SIG-M5 treated with dmso at 0.1 percent for 504 hours (cell line): Measurements from ENCODE around the gene MAP3K13.
"Not testable (repeated sequence)": the region's sequence is repeated elsewhere in the genome, so short reads cannot be mapped to it uniquely, and the experiment has no call there.

ENCODE experiments used
- DNase-seq: peaks from one replicate; lab custom pipeline; 2025; ENCODE audit not compliant: unreplicated experiment; lab: John Stamatoyannopoulos, UW

MAP3K13 gene

DNA sequence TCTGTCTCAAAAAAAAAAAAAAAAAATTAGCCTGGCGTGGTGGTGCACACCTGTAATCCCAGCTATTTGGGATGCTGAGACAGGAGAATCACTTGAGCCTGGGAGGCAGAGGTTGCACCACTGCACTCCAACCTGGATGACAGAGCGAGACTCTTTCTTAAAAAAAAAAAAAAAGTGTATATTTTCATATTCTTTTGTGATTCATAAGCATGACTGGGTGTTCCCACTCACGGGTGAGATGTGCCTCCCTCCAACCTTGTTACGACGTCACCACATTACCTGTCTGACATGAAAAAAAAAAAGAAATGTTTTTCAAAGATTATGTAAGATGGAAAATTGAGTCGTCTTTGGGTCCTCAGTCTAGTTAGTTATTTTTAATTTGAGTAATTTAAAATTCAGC lies 79.1 kb downstream of the MAP3K13 start:
- no peak for DNase-seq

DNA sequence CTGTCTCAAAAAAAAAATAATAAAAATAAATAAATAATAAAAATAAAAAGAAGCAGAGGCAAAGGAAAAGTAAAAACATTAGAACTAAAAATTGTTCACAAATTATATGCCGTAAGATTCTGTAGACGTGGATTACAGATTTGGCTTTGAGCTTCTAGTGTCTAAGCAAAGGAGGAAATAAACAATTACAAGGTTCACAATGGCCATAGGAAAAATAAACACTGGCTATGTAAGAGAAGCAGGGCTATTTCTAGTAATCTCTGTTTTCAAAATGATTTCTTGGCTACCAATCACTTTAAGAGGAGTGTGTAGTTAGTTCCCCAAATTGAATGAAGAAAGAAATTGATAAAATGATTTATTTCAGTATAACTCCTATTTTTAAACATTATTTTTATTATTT lies 81.4 kb downstream of the MAP3K13 start:
- no peak for DNase-seq

DNA sequence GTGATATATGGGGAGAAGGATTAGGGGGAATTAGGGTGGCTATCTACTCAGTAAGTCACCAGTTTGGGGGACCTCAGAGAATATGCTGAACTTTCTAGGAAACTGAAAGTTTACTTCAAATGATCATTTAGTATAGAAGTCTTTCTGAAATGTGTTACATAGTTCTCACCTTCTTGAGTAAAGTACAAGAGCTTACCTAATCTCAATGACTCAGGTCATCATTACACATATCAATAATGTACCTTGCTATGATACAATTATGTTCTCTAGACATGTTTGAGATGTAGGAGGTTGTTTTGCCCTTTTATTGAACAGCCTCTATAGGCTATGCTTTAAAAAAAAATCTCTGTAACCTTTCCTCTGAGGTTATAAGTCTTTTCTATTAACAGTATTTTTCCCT lies 85.2 kb downstream of the MAP3K13 start:
- DNase-seq: no peak

DNA sequence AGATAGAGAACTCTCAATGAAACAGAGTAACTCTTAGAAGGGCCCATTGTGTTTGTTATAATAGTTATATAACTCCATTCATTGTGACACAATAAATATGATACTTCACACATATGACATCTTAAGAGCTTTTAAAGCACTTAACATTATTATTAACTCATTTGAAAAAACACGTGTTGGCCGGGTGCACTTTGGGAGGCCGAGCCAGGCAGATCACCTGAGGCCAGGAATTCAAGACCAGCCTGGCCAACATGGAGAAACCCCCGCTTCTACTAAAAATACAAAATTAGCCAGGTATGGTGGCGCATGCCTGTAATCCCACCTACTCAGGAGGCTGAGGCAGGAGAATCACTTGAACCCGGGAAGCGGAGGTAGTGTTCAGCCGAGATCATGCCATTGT lies 88.5 kb downstream of the MAP3K13 start:
- DNase-seq: not testable (repeated sequence)

DNA sequence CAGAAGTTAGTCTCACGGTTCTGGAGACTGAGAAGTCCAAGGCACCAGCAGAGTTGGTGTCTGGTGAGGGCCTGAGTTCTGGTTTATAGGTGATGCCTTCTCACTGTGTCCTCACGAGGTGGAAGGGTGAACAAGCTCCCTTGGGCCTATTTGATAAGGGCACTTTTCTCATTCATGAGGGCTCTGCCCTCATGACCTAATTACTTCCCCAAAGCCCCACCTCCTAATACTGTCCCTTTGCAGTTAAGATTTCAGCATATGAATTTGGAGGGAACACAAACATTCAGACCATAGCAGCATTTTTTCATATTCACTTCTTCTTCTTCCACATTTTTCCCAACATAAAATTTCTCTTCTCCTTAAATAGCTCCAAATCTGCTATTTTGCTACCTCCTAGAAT lies 94.4 kb downstream of the MAP3K13 start:
- DNase-seq: no peak

DNA sequence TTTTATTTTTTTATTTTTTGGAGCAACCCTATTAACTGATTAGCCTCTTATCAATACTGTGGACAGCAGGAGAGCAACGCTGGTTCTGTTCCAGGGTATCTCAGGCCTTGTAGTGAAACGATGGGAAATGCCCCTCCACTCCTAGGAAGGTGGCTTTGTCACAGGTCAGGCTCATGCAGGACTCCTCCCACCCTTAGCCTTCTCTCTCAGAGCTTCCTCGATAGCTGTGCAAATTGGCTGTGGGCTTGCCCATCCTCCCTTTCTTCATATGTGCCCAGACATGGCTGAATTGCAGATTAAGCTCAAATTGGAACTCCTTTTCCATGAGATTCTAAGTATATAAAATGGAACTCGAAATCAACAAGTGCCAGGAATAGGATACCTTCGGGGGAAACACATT lies 97.4 kb downstream of the MAP3K13 start:
- DNase-seq: no peak

DNA sequence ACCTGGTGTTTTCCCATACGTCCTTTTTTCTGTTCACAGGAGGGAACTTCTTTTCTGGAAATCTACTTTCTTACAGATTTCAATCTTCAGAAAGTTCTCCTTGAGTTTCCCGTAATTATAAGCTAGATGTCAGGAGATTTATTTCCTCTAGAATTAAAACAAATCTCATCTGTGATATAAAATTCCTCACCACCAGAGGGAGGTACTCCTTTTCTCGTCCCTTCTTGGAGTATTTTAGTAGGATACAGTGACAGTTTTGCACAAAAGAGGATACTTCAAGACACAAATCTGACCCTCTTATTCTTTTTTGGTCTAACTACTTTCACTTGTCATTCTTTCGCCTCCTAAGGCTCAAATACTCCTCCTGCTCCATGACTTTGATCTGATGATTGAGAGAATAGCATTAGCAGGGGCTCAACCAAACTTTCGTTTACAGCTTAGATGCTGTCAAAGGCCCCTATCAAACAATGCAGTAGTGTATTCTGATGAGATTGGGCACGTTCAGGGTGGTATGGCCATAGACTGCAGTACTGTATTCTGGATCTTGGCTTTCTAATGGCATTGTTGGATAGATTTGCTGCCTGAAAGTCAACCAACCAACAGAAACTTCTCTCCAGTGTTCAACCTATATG lies 97.9 kb downstream of the MAP3K13 start:
- peak; percentile 40 for DNase-seq

DNA sequence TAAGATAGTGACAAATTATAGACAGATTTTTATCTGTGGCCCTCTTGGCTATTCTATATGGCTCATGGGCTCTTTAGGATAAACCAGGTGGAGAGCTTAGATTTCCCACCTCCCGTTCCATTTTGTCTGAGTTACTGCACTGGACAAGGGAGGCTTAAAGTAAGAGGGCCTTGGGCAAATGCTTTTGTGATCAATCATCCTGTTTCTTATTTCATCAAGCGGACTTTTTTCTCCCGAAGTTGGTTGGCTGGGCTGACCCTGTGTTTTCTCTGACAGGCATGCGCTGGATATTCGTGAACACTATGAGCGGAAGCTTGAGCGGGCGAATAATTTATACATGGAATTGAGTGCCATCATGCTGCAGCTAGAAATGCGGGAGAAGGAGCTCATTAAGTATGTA lies 102.5 kb downstream of the MAP3K13 start:
- DNase-seq: no peak

DNA sequence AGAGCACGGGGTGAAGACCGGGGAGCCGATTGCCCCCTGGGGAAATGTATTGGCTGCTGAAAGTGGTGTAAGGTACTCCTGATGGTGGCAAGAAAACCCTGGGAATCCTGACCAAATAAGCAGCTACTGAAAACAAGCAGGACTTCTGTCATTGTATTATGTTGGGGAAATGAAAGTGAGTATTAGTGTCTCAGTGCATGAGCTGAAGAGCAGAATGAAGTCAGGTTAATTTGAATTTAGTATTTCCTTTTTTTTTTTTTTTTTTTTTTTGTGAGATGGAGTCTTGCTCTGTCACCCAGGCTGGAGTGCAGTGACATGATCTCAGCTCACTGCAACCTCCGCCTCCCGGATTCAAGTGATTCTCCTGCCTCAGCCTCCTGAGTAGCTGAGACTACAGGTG lies 103.2 kb downstream of the MAP3K13 start:
- not testable (repeated sequence) for DNase-seq

DNA sequence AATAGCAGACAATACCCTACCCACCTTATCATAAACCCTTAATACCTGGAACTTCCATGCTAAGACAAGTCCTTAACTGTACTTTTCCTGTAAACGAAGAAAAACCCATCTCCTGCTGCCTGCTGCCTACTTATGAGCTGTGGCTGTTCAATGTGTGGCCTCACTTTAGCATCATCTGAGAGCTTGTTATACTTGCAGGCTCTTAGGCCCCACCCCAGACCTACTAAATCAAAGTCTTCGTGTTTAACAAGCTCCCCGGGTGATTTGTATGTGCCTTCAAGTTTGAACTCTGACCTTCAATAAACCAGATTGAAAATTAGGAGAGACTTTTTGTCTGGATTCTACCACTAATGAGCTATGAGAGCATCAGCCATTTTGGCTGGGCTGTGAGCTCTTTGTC lies 106.6 kb downstream of the MAP3K13 start:
- DNase-seq: no peak

DNA sequence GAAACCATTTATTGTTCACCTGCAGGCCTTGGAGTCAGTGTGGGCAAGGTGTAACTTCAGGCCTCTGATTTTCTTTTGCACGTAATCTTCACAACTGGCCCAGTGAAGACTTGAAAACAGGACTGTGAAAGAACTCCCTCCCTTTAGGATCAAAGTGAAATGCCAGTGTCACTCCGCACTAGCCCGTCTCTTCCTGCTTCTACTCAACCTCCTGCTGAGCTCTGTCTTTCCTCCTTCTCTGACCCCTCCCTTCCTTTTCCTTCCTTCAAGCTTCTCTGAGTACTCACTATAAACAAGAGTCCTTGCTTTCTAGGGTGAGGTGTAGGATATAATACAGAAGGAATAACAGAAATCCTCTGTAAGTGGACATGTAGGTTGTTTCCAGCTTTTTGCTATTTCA lies 107.4 kb downstream of the MAP3K13 start:
- no peak for DNase-seq

DNA sequence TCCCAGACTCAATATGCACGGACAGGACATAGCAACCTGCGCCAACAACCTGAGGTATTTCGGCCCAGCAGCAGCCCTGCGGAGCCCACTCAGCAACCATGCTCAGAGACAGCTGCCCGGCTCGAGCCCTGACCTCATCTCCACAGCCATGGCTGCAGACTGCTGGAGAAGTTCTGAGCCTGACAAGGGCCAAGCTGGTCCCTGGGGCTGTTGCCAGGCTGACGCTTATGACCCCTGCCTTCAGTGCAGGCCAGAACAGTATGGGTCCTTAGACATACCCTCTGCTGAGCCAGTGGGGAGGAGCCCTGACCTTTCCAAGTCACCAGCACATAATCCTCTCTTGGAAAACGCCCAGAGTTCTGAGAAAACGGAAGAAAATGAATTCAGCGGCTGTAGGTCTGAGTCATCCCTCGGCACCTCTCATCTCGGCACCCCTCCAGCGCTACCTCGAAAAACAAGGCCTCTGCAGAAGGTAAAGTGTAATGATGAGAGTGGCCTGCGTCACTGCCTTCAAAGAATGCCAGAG lies 110.4 kb downstream of the MAP3K13 start:
- DNase-seq: no peak

DNA sequence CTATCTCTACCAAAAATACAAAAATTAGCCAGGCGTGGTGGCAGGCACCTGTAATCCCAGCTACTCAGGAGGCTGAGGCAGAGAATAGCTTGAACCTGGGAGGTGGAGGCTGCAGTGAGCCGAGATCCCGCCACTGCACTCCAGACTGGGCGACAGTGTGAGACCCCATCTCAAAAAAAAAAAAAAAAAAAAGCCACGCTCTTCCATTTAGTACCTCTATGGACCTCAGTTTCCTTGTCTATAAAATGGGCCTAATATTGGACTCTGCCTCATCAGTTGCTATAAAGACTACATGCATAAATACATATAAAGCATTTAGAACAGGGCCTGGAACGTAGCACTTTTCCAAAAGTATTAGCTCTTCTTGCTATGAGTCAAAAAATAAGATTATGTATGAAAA lies 112.0 kb downstream of the MAP3K13 start:
- not testable (repeated sequence) for DNase-seq

DNA sequence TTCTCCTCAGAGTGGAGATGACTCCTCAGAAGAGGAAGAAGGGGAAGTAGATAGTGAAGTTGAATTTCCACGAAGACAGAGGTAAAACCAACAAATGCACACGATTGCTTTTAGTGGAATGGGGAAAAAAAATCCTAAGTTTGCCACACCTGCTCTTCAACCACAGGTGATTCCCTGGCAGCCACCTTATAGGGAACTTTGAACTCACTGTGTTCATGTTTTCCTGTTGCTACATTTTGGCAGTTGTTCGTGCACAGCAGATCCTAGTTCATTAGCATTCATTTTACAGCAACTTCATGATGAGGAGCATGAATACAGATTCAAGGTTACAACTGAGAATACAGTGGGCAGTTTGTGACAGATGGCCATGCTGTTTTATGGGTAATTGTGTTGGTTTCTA lies 114.4 kb downstream of the MAP3K13 start:
- DNase-seq: no peak

DNA sequence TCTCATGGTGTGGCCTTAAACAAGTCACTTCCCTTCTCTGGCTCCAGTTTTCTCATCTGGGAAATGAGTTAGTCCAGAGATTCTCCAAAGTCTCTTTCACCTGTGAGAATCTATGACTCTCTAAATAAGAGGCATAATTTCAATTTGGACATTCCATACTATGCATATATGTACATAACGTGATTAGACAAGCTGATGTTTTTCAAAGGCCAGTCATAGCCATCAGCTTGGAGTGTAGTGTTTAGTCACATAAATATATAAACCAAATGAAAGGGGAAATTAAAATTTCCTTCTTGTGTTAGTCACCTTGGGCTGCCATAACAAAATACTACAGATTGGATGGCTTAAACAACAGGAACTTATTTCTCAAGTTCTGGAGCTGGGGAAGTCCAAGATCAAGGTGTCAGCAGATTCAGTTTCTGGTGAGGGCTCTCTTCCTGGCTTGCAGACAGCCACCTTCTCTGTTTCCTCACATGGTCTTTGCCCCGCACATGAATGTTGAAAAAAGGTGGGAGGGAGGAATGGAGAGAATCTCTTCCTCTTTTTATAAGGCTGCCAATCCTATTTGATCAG lies 116.5 kb downstream of the MAP3K13 start:
- no peak for DNase-seq

DNA sequence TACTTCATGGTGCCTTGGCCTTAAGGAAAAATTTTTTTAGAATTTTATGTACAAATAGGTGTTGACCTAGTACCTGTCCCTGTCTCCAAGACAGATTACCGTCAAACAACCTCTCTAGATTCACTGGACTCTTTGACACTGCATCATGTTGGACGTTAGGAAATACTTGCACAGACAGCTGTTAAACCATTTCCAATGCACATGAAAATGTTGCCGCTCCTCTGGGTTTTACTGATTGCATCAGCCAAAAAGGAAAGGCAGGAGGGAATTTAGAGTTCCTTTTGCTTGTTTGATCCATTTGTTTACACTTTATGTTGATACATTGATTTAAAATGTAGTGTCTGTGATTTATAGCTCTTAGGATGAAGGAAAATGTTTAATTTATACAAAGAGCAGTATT lies 121.4 kb downstream of the MAP3K13 start:
- DNase-seq: no peak

DNA sequence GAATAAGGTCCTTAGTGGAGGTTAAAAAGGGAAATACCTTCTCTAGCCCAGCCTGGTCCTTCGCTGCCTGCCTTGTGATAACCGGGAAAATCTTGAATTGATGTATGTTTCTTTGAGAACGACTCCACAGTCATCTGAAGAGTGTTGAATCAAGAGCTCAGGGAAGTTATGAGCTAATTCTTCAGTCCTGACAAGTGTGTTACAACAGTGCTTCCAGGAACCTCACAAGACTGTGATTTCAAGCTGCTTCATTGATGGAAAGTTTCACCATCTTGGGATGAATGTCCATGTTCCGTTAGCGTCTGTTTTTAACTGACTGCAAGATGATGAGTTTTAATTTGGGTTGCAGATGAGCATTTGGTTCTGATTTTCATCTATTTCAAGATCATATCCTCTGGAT lies 123.5 kb downstream of the MAP3K13 start:
- DNase-seq: no peak

DNA sequence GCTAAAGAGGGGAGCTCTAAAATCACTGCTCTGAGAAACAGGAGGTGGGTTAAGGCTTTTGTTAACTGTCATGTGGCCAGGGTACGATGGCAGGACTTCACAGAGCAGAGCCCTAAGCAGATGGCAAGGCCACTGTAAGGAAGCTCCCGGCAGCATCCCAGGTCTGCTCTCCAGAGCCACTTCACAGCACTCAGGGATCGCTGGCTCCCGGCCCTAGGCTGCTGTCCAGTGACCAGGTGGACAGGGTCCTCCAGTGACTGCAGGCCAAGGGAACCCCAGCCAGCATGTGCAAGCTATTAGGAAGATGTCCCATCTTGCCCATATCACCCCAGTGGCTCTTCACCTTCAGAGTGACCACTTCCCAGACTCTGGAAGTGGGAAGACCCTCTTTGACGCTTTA lies 125.5 kb downstream of the MAP3K13 start:
- no peak for DNase-seq

DNA sequence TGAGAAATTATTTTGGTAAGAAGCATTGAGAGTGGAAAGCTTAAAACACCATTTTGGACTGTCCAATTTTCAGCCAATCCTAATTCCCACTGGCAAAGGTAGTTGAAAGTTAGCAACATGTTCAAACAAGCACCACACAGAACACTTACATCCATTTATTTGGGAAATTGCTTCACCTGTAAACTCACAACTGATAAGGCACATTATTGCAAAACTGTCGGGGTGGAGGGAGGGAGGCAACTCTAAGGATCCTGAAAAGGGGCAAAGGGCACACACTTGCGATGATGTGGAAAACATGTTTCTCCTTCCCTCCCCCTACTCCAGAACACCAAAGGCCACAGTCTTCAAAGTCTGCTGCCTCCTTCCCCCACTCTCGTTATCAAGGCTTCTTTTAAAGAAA lies 126.5 kb downstream of the MAP3K13 start:
- no peak for DNase-seq

DNA sequence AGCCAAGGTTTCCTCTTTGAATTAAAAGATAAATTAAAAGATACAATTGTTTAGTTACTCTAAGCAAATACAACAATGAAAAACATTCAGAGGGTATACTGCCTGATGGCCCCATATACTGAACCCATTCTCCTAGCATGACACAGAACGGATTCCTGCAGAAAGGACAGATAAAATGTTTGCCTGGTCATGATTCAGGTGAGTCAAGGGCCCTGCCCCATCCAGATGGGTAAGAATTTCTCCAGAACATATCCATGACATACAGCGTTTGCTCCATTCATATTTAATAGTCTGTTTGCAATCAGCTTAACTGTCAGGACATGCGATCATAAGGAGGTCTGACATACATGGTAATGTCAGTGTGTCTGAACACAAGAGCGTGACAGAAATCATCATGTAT lies 127.3 kb downstream of the MAP3K13 start:
- no peak for DNase-seq

DNA sequence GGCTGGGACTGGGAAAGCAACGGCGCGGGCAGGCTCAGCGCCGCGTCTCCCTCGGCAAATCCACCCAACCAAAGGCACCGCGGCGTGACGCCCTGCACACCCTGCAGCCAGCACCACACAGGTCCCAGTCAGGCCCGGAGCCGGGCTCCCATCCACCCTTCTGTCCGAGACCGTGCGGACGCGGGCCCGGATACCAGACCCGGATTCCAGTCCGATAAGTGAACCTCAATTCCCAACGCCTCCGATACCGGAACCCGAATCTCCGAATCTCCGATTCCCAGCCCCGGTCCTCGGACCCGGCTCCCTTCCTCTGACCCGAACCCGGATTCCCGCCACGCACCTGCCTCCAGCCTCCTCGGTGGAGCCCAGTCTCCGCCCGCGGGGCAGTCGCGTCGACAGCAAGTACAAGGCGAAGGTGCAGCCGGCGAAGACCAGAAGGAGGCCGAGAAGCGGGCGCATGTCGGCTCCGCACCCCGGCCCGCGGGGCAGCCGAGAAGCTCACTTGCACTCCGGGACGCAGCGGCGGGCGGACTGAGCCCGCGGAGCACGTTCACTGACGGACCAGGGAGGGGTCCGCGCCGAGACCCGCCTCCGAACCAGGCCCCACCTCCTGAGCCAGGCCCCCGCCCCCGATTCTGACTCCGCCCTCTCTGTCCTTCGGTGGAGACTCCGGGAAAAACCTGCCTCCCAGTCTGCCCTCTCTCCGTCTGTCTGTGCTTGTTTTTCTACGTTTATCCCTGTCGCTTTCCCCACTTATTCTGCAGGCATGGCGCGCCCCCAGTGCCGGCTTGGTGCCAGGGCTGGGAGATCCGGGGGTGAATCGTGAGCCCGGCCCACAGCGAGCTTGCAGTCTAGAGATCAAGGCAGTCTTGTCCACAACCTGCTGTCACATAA lies 135.8 kb downstream of the MAP3K13 start, which contains the start of gene TMEM41A:
TMEM41A (minus strand) TSS at position 533 of the 894 bp plus-strand sequence; CDS start at position 459, 74 bp downstream.
- DNase-seq: peak; percentile 93

DNA sequence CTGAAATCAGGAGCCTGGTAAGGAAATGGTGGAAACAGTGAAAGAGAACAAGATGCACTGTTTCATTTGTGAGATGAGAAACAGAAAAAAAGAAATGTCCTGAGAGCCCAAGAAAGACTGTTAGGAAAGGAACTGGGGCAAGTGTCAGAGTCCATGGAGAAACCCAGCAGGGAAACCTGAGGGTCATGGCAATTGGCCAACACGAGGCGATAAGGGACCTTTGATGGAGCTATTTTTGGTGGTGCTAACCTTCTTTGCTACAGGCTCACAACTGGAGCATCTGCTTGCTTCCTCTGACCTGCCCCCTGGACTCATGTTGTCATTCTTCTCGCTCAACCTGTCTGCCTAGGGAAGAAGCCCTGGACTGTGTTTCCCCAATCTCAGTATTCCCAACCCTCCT lies 140.1 kb downstream of the MAP3K13 start:
- DNase-seq: no peak
